ENCODE data around the gene UGT1A10.

The UGT1A10 gene

DNA sequence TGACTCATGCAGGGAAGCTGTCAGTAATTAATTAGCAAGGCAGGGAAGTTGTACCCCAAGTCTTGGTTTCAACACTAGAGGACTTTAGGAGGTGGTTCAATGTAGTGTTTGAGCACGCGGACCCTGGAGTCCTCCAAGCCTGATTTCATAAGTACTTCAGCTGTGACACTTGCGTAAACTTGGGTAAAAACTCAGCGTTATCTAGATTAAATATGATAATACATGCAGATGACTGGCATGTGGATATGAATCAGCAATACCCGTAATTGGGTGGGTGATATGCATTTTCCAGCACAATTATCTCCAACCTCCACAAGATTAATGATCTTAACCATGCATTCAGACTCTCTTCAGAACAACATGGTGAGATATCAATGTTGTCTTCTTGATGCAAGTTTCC is 50.7 kb downstream of the UGT1A10 start:
- no peak for DNase-seq (ENCODE audit: extremely low read depth, low read depth)
- TF ChIP-seq CTCF (IDR thresholded peaks at IDR 0.05; ENCODE audit: low read depth, low read length), result no peak

GRCh38 chr2:233688341-233688740 is 52.1 kb downstream of the UGT1A10 start:
- DNase-seq (ENCODE audit: extremely low read depth, low read depth), result no peak
- no peak for TF ChIP-seq CTCF (IDR thresholded peaks at IDR 0.05; ENCODE audit: low read depth, low read length)

- no peak for TF ChIP-seq CTCF (IDR thresholded peaks at IDR 0.05; ENCODE audit: low read depth, low read length)
- no peak for DNase-seq (ENCODE audit: extremely low read depth, low read depth)
These were observed 52.8 kb downstream of the UGT1A10 start for GRCh38 chr2:233689031-233689430.

DNA sequence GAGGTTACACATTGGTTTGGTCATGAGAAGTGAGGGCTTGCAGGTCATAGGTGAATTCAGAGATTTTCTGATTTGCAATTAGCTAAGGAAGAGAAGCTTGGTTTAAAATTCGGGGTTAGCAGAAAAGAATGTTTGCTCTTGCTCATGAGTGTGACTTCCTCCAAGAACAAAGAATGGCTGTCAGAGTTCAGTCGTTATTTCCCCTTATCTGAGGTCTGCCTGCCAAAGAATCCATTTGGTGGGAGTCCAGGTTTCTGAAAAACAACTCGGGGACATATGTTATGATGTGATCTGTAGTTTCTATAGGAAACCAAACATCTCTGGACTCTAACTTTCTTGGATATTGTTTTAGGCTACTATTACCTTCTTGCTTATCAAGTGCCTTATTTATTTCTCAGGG is 53.3 kb downstream of the UGT1A10 start:
- no peak for DNase-seq (ENCODE audit: extremely low read depth, low read depth)
- no peak for TF ChIP-seq CTCF (IDR thresholded peaks at IDR 0.05; ENCODE audit: low read depth, low read length)

- DNase-seq (ENCODE audit: extremely low read depth, low read depth), result no peak
- no peak for TF ChIP-seq CTCF (IDR thresholded peaks at IDR 0.05; ENCODE audit: low read depth, low read length)
These were observed 54.2 kb downstream of the UGT1A10 start for GRCh38 chr2:233690444-233690843.

GRCh38 chr2:233691443-233692433 is 55.5 kb downstream of the UGT1A10 start:
- no peak for DNase-seq (ENCODE audit: extremely low read depth, low read depth)
- no peak for TF ChIP-seq CTCF (IDR thresholded peaks at IDR 0.05; ENCODE audit: low read depth, low read length)

DNA sequence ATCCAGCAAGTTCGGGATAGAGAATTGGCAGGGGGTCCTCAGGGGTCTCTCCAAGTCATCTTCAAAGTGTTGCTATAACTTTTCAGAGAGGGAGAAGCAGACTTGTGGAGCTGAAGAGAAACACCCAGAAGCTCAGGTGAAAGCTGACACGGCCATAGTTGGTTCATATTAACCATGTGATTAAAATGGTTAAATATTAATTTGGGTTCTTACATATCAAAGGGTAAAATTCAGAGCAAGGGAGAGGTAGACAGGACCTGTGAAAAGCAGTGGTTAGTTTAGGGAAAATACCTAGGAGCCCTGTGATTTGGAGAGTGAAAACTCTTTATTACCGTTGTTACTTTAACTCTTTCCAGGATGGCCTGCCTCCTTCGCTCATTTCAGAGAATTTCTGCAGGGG is 56.4 kb downstream of the UGT1A10 start, which contains the start of gene UGT1A6:
Gene UGT1A6 (plus strand): TSS at position 243 of the 400 bp plus-strand sequence. CDS start 115 bp downstream, at position 358.
- no peak for TF ChIP-seq CTCF (IDR thresholded peaks at IDR 0.05; ENCODE audit: low read depth, low read length)
- DNase-seq (ENCODE audit: extremely low read depth, low read depth), result no peak
